ENCODE data around the gene PRSS56. TPM values are rescaled to one million over a fixed set of nuclear protein-coding genes. Genes with fewer than 3 reads are reported as not detected.

Gene PRSS56
- total RNA-seq, 1 donor from 2014 or later: not detected

DNA sequence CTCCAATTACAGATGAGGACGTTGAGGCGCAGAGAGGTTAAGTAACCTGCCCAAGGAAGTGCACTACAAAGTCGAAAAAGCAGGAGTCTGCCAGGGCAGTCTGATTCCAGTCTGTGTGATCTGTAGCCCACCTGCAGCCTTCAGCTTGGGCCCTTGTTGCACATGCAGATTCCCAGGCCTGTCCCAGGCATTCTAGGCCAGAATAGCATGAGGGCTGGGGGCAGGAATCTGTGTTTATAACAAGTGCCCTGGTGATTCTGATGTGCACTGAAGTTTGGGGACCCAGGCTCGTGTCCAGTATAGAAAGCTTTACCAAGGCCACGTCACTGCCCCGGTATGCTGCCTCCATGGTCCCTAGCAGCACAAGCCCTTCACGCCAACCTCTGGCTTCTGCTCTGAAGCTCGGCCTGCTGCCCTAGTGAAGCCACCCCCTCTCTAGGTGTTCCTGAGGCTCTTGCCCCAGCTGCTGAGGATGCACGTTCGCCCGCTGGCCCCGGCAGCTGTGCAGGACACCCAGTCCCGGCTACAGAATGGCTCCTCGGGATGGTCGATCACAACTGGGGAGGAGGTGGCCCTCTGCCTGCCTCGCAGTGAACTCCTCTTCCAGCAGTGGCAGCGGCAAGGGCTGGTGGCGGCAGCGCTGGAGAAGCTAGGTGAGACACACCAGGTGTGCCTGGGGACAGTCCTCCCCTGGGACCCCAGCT, 23.9 kb downstream of the PRSS56 start:
- H3K27me3 Mint-ChIP-seq (ENCODE audit: unreplicated experiment): no peaks in the 10 kb centered on the region
- DNase-seq (ENCODE audit: extremely low spot score, unreplicated experiment): no peak

GRCh38 chr2:232544674-232545073, 24.5 kb downstream of the PRSS56 start:
- no peak for DNase-seq (ENCODE audit: extremely low spot score, unreplicated experiment)
- Mint-ChIP-seq H3K4me3 (ENCODE audit: unreplicated experiment) (no peak overlapping the region), H3K27ac (ENCODE audit: unreplicated experiment) (no peak overlapping the region), H3K27me3 (ENCODE audit: unreplicated experiment) (no peaks in the 10 kb centered on the region), H3K4me1 (ENCODE audit: unreplicated experiment) (peaks cover 4% of the 10 kb centered on the region), H3K9me3 (ENCODE audit: unreplicated experiment) (no peaks in the 10 kb centered on the region), H3K36me3 (ENCODE audit: unreplicated experiment) (peaks cover 18% of the 10 kb centered on the region)
- TF ChIP-seq, protein P1, sequence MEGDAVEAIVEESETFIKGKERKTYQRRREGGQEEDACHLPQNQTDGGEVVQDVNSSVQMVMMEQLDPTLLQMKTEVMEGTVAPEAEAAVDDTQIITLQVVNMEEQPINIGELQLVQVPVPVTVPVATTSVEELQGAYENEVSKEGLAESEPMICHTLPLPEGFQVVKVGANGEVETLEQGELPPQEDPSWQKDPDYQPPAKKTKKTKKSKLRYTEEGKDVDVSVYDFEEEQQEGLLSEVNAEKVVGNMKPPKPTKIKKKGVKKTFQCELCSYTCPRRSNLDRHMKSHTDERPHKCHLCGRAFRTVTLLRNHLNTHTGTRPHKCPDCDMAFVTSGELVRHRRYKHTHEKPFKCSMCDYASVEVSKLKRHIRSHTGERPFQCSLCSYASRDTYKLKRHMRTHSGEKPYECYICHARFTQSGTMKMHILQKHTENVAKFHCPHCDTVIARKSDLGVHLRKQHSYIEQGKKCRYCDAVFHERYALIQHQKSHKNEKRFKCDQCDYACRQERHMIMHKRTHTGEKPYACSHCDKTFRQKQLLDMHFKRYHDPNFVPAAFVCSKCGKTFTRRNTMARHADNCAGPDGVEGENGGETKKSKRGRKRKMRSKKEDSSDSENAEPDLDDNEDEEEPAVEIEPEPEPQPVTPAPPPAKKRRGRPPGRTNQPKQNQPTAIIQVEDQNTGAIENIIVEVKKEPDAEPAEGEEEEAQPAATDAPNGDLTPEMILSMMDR (IDR thresholded peaks at IDR 0.05): no peak

More for the DNA sequence above, 23.9 kb downstream of the PRSS56 start:
- TF ChIP-seq, protein P1 (IDR thresholded peaks at IDR 0.05): no peak
- Mint-ChIP-seq H3K4me1 (ENCODE audit: unreplicated experiment) (peaks cover 2% of the 10 kb centered on the region), H3K4me3 (ENCODE audit: unreplicated experiment) (no peak overlapping the region), H3K27ac (ENCODE audit: unreplicated experiment) (no peak overlapping the region), H3K9me3 (ENCODE audit: unreplicated experiment) (no peaks in the 10 kb centered on the region), H3K36me3 (ENCODE audit: unreplicated experiment) (peaks cover 16% of the 10 kb centered on the region)

- Mint-ChIP-seq H3K4me1 (ENCODE audit: unreplicated experiment) (peaks cover 5% of the 10 kb centered on the region), H3K9me3 (ENCODE audit: unreplicated experiment) (no peaks in the 10 kb centered on the region), H3K27me3 (ENCODE audit: unreplicated experiment) (no peaks in the 10 kb centered on the region), H3K36me3 (ENCODE audit: unreplicated experiment) (peaks cover 21% of the 10 kb centered on the region), H3K27ac (ENCODE audit: unreplicated experiment) (no peak overlapping the region), H3K4me3 (ENCODE audit: unreplicated experiment) (no peak overlapping the region)
- TF ChIP-seq, protein P1 (IDR thresholded peaks at IDR 0.05): no peak
- DNase-seq (ENCODE audit: extremely low spot score, unreplicated experiment): no peak
These were observed 25.6 kb downstream of the PRSS56 start for GRCh38 chr2:232545511-232546375.

DNA sequence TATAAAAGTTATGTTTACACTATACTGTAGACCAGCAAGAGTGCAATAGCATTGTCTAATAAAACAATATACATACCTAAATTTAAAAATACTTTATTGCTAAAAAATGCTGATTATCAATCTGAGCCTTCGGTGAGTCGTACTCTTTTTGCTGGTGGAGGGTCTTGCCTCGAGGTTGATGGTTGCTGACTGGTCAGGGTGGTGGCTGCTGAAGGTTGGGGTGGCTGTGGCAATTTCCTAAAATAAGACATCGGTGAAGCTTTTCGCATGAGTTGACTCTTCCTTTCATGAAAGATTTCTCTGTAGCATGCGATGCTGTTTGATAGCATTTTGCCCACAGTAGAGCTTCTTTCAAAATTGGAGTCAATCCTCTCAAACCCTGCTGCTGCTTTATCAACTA, 27.8 kb downstream of the PRSS56 start:
- DNase-seq (ENCODE audit: extremely low spot score, unreplicated experiment): no peak
- H3K4me1 Mint-ChIP-seq (ENCODE audit: unreplicated experiment): peaks cover 14% of the 10 kb centered on the region
- H3K27me3 Mint-ChIP-seq (ENCODE audit: unreplicated experiment): no peaks in the 10 kb centered on the region
- TF ChIP-seq, protein P1 (IDR thresholded peaks at IDR 0.05): no peak
- peaks cover 24% of the 10 kb centered on the region for H3K36me3 Mint-ChIP-seq (ENCODE audit: unreplicated experiment)
- H3K9me3 Mint-ChIP-seq (ENCODE audit: unreplicated experiment): no peaks in the 10 kb centered on the region
- H3K27ac Mint-ChIP-seq (ENCODE audit: unreplicated experiment): no peak overlapping the region
- H3K4me3 Mint-ChIP-seq (ENCODE audit: unreplicated experiment): no peak overlapping the region

All from osteocyte (in vitro differentiated cells).